Measurements from ENCODE around the gene POLR1D.

GRCh38 chr13:27572234-27572901 is 49.3 kb upstream of the POLR1D start:
- no peak for TF ChIP-seq ATF6 (CRISPR knock-in tag; IDR thresholded peaks at IDR 0.05)
- TF ChIP-seq MXD4 (CRISPR knock-in tag; IDR thresholded peaks at IDR 0.05; ENCODE audit: borderline replicate concordance) = no peak
- no peak for TF ChIP-seq MYBL2 (CRISPR knock-in tag; IDR thresholded peaks at IDR 0.05)
- no peak for TF ChIP-seq CREM (CRISPR knock-in tag; IDR thresholded peaks at IDR 0.05)
- TF ChIP-seq ZNF232 (CRISPR knock-in tag; IDR thresholded peaks at IDR 0.05) = no peak
- TF ChIP-seq MAX (CRISPR knock-in tag; IDR thresholded peaks at IDR 0.05) = no peak
- TF ChIP-seq TCF7 (CRISPR knock-in tag; IDR thresholded peaks at IDR 0.05; ENCODE audit: low read depth) = no peak
- no peak for TF ChIP-seq ZSCAN18 (CRISPR knock-in tag; IDR thresholded peaks at IDR 0.05)
